ENCODE data around the gene KCNQ1OT1.

Gene KCNQ1OT1

DNA sequence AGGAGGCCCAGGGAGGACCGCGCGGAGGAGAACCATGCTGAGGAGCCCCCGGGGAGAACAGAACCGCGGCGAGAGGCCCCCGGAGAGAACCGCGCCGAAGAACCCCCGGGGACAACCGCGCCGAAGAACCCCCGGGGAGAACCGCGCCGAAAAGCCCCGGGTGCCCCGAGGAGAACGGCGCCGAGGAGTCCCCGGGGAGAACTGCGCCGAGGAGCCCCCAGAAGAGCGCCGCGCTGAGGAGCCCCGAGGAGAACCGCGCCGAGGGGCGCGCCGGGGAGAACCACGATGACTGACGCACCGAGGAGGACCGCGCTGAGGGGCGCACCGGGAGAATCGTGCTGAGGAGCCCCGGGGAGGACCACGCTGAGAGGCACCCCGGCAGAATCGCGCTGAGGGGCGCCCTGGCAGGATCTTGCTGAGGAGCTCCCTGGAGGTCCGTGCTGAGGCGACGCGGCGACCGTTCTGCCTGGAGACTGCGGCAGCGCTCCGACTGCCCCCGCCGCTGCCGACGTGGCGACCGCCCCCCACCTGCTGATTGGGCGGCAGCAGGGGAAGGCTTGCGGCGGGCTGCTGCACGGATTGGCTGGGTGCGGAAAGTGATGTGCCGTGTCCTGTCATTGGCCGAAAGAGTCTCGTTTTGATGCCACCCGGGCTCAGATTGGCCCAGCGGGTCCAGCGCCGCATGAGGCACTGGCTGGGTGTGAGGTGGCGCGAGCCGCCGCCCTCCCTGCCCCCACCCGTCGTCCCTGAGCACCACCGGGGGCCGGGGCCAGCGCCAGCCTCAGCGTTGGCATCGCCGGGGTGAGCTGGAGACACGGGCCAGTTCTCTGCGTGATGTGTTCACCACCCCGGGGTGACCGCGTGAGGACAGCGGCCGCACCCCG lies at the start of gene KCNQ1OT1:
KCNQ1OT1 (minus strand) TSS at position 464 of the 884 bp plus-strand sequence.
- DNase-seq (ENCODE audit: low spot score), result peak; percentile 100

DNA sequence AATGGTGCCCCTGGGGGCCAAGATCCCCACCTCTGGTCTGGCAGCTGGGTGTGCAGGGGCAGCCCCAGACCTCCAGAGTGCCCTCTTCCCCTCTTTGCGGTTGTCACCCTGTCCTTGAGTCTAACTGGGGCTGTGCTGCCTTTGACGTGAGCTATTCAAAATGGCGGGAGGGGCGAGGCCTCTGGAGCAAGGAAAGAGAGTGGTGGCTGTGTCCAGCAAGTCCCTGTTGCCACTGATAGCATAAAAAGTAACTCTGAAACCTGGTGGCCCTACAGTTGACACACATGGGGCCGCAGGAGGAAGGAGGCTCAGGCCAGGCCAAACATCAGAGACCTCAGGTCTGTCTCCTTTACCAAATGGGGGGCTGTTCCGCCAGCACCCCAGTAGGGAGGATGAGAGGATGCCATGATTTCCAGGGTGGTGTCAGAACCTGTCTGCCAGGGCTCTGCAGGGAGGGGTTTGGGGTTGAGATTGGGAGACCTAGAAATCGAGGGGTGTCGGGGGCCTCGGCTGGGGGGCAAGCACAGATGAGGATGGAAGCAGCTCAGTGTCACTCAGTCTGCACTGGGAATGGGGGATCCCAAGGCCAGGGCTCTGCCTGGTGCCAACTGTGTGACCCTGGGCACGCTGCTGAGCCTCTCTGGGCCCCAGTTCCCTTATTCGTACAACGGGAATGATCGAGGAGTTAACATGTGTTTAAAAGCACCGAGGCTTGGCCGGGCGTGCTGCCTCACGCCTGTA lies 49.2 kb upstream of the KCNQ1OT1 start:
- DNase-seq (ENCODE audit: low spot score), result no peak

DNA sequence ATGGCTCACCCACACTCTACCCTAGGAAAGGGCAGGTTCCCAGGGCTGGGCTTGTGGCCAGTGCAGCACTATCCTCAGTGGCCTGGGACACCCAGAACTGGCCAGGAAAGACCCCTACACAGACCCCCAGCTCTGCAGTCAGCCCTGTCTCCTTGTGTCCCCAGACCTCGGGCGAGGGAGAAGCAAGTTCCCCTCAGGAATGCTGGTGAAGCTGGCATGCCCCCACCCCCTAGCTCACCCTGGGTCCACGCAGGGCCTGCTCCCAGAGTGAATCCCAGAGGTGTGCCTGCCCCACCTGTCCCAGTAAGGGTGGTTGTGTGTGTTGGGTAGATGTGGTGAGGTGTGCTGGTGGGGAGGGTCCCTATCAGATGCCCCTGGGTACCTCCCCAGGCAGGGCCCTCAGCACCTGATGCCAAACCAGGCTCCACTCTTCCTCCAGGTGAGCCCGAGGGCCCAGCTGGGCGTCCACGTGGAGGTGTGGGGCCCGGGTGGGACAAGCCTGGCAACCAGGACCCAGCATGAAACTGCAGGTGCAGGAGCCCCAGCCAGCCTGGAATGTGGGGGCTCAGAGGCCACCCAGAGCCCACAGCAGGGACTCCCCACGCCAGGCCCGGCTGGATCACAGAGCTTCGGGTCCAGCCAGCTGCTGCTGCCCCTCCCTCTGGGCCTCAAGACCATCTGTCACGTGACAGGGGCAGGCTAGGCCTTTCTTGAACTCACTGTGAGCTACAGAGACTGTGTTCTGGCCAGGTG lies 48.4 kb upstream of the KCNQ1OT1 start:
- no peak for DNase-seq (ENCODE audit: low spot score)

DNA sequence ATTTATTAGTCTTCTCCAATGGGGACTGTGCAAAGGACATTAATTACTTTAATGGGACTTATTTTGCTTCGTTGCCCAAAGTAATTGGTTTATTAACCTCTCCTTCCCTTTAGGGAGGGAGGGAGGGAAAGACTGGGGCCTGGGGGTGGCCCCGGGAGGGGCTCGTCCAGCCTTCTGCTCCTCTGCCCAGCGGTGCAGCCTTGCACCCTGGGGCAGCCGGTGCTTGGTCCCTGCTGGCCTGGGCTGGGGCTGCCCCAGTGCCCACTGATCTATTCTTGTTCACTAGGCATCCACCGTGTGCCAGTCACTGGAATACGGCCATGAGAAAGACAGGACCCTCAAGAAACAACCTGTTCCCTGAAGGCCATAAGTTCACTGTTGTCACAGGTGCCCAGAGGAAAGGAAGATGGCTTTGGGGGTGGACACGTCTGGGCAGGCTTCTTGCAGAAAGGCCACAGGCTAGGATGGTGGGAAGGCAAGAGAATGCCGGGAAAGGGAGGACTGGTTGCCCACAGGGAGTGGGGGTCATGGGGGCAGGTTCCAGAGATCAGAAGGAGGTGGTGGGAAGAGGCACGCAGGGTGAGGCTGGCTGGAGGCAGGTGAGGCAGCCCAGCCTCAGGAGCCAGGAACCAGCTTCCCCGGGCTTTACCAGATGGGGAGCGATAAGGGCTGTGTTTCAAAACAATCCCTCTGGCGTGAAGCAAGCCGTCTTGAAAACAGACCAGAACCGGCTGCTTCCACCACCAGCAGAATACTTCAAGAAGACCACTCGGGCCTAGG lies 47.6 kb upstream of the KCNQ1OT1 start:
- DNase-seq (ENCODE audit: low spot score), result no peak

DNA sequence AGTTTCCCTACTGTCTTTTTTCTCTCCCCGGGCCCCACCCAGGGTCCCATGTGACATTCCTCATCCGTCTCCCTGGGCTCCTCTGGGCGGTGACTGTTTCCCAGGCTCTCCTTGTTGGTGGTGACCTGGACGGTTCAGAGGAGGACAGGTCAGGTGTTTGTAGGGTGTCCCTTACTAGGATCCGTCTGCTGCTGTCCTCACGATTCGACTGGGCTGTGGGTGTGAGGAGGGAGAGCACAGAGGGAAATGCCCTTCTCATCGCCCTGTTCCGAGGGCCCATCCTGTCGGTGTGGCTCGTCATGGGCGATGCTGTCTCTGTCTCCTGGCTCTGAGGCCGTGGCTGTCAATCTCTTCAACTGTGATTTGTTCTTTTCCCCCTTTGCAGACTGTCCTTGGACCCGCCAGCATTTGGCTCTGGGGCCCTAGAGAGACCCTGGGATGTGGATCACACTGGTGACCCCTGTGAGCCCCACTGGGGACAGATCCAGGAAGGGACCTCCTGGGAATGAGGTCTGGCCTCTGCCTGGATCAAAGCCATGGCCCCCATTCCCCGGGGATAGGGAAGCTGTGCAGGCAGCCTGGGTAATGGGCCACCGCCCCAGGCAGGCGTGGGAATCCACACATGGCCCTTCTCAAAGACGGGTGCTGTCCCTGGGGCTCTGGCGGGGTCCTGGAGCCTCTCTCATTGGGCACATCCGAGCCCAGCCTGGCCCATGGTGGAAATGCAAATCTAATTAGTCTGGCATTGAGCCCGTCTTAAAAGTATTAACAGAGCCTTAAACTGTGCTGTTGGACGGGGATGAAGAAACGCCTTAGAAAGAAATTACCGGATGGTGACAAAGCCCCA lies 46.8 kb upstream of the KCNQ1OT1 start:
- DNase-seq (ENCODE audit: low spot score), result no peak

DNA sequence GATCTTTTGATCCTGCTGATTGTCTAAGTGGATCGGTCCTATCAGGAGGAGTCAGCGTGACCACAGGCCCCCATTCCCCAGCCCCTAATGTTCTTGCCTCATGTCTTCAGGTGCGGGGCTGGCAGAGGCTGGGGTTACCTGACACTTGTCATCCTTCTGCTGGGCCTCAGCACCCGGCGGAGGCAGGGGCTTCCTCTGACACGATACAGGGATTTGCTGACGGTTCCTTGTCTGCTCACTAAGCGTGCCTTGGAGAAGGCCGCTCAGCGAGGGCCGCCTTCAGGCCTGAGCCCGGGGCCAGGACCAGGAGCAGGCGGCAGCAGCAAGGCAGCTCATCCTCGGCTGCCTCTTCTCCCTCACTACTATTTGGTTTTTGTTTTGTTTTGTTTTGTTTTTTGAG lies 45.7 kb upstream of the KCNQ1OT1 start:
- no peak for DNase-seq (ENCODE audit: low spot score)

DNA sequence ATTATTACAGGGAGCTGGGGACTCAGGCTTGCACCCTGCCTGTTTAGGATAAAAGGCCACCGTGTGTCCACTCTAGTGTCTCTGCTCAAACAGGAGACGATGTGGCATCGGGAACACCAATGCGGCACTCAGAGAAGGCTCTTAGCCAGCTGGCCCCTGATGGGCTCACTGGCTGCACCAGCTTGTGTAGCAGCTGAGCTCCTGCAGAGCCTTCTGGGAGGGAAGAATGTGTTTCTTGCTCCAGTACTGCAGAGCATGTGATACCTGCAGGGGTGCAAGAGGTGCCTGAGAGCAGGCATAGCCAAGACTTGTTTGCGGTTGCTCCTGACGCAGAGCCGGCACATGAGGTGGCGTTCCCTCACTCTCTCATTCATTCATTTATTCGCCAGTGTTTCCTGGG lies 44.4 kb upstream of the KCNQ1OT1 start:
- no peak for DNase-seq (ENCODE audit: low spot score)

DNA sequence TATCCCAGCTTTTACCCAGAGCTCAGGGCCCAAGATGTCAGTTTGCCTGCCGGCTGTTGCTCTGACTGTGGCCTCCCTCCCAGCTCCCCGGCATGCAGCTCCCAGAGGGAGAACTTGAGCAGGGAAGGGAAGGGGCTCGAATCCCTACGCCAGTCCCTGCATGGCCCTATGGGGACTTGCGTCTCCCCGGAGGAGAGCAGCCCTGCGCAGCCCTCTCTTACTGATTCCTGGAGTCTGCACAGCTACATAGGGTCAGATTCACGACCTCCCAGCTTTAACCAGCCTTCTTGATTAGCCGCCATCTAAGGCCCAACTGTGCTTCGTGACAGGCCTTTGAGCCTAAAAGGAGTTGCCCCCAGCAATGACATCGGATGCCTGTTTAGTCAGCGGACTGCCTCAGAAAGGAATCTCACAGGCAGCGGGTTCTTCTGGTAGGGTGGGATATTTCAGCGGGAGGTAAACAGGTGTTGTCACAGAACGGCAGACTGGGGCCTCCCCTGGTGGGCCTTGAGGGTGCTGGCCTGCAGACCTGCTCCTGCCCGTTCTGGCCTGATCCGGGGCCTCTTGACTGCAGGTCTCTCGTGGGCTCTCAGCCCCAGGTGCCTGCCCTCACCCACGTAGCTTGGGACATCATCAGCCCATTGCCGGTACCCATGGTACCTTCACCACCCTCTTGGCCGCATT lies 43.8 kb upstream of the KCNQ1OT1 start:
- no peak for DNase-seq (ENCODE audit: low spot score)

DNA sequence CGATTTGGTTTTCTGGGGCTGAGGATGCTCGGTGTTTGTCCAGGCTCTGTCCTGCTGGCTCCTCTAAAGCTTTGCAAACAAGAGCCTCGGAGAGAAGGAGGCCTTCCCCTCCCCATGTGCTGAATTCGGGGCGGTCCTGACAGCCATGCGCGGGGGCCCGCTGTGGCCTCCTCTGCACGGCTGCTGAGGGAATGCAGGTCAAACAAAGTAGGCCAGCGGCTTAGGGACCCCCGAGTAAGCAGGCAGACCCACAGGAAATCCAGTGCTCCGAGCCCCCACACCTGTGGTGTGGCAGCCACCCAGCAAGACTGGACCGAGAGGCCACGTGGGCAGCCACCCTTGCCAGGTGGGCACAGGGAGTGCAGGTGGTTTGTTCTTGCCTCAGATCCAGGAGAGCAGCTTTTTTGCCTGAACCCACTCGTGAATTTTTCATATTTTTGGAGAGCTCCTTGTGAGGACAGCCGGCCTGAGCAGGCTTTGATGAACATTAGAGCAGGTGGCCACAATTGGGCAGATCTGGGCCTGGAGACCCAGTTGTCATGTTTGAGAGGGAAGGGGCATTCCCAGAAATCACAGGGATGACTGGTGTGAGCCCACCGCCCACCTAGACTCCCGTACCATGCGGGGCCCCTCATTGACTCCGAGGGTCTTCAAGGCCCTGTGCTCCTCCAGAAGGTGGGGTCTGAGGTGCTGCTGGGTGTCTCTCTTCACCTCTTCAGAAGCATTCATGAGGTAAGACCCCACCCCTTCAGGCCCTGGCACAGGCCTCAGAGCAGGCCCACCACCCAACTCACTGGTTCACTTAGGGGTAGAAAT lies 43.0 kb upstream of the KCNQ1OT1 start:
- no peak for DNase-seq (ENCODE audit: low spot score)

DNA sequence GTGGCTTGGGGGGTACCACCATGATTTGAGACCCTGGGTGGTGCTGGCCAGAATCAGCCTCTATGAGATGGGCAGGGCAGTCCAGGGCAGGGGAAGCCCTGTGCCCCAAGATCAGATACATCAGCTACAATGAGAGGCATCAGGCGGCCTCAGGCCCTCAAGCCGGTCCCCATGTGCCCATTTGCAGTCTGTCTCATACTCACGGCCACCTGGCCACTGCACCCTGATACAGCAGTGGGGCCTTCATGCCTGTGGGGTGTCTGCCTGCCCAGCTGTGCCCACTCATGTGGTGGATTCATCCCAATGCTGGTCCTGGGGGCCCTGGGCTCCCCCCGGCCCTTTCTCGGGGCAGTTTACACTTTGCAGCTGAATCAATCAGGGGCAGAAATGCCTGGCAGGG lies 42.4 kb upstream of the KCNQ1OT1 start:
- no peak for DNase-seq (ENCODE audit: low spot score)

DNA sequence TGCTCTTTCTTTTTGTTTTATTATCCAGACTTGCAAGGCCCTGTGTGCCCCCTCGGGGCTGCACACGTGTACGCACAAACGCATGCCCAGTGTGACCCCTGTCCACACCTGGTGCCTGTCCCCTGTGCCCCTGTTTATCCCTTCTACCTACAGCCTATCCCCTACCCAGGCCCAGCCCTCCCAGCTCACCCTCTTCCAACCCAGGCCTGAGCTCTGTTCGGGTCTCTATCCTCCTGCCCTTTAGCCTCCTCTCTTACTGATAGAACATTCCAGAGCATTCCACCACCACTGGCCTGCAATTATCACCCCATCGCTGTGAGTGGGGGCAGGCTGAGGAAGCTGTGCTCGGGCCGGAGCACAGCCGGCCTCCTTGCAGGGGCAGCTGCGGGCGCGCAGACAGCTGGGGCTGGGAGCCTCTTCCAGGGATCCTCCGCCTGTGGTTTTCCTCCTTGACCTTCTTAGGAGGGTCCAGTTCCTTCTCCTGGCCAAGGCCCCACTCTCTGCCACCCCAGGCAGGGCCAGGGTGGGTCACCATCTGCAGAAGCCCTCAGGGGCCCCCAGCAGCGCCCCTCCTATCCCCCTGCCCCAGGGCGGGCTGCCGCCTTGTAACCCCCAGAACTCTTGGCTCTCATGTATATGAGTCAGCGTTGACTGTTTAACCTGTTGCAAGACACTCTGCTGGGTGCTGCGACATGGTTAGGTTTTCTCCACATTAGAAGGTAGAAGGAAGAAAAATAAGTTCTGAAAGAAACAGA lies 41.8 kb upstream of the KCNQ1OT1 start:
- no peak for DNase-seq (ENCODE audit: low spot score)

DNA sequence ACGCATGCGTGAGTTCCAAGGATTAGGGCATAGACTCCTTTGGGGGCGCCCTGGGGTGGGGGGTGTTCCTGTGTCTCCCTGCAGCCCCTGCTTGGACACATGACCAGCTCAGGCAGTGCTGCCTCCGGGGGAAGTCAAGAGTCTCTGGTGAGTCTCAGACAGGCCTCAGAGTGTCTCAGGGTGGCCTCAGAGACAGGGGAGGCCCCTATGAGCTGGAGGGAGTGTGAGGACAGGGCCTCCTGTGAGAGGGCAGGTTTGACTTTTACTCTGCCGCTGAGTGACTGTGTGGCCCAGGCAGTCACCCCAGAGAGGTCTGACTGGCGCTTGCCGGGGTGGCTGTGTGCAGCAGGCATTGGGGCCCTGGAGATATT lies 41.2 kb upstream of the KCNQ1OT1 start:
- no peak for DNase-seq (ENCODE audit: low spot score)

DNA sequence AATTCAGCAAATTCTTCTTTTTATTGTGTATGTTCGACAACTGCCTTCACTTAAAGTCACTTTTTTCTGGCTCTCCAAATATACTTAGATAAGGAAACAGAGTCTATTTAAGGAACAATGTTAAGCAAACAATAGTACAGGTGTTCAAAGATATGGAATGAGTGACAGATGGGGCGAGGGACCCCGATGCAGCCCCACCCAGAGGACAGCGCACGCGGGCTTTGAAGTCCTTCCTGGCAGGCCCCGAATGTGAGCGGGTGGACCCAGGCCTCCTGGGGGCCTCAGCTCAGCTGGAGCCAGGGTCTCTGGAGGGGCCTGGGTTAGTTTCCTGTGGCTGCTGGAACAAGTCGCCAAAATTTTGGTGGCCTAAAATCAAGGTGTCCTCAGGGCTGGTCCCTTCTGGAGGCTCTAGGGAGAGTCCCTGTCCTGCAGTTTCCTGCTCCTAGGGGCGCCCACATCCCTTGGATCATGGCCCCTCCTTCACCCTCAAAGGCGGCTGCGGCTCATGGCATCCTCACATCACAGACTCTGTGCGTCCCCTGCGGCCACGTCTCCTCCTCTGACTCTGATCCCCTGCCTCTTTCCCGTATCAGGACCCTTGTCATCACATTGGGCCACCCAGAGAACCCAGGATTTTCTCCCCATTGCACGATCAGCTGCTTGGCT lies 40.6 kb upstream of the KCNQ1OT1 start:
- DNase-seq (ENCODE audit: low spot score), result no peak

DNA sequence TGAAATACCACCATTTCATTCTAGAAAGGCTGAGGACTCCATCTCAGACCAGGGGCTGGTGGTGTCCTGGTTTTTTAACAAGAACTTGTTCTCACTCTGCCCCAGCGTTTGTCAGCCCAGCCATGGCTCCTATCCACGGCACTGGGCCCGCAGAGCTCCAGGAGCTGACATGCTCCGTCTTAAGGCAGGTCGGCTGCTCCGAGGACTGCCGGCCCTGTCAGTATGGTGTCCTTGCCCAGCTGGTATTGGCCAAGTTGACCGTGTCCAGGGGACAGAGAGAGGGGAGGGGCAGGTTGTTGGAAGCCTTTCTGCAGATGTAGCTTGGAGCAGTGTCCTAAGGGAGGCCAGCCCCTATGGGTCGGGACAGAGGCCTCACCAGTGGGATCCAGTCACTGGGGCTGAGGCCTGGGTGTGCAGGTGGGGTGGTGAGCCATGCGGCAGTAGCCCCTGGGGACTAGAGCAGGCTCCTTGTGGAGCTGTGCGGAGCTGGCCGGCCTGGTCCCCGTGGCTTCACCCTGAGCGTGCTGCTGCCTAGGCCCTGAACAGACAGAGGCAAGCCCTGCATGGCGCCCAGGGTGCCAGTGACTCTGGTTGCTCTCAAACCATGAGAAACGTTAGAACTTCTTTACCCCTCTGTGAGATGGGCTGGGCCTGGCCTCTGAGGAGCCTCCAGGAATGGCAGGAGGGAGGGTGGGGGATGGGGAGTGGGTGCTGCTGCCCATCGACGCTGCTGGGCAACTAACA lies 39.9 kb upstream of the KCNQ1OT1 start:
- no peak for DNase-seq (ENCODE audit: low spot score)

DNA sequence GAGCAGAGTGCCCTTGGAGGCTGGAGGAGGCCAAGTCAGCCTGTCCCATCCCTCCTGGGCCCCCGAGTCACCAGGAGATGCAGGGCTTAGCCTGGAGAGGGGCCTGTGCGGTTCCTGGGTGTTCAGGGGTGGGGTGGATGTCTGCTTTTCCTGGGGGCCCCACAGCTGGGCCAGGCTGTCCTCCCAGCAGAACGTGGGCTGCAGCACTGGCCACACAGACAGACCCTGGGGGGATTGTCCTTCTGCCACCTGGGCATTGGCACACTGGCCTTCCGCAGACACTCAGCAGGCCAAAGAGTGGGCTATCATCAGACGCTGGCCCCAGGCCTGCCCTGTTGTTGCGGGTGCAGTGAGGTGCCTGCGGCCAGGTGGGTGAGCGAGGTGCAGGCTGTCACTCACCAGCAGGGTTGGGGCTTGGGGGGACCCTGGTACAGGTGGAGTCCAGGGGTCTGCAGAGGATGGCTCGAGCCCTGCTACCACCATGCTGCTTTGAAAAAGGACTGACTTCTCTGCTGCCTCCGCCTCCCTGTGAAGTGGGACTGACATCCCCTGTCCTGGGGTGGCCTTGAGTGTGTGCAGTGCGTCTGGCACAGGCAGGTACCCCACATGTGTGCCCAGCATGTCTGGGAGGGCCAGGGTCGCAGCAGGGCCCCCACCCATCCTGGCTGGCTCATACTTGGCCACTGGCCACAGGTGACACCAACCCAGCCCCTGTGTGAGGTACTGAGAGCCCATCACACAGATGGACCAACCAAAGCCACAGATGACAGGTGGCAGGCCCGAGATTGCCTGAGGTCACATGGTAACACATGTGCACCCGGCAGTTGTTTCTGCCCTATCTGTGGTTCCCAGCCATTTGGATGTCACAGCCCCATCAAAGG lies 39.0 kb upstream of the KCNQ1OT1 start:
- DNase-seq (ENCODE audit: low spot score), result no peak

DNA sequence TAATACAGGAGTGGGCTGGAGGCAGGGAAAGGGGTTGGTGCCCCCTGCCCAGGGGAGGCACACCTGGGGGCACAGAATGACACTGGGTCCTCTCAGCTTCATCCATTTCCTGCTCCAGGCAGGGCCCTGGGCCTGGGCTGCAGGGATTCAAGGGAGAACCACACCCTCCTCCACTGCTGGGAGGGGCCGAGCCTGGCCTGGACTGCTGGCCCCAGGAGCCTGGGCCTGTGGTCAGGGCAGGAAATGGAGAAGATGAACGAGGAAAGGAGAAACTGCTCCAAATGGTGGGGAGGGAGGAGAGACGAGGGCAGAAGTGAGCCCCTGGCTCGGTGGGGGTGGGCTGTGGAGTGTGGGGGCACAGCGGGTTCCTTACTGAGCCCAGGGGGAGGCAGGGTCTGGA lies 38.1 kb upstream of the KCNQ1OT1 start:
- peak; percentile 66 for DNase-seq (ENCODE audit: low spot score)

DNA sequence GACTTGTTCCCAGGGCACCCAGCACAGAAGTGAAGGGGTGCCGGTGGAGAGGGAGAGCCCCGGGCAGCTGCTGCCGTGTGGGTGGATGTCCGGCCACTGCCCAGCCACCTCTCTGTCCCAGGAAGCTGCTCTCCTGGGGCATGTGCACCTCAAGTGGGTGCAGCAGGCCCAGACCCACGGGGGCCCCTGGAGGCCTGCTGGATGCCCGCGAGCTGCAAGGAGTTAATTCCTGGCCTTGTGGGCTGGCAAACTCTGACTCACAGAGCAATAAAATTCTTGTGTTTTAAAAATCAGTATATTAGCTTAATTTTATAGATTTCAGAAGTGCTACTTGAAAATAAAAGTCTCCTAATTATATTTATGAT lies 37.4 kb upstream of the KCNQ1OT1 start:
- DNase-seq (ENCODE audit: low spot score), result no peak

Measured in HuH-7 (cell line).